Left cardiac atrium (tissue), 4 donors: ENCODE results near the gene TNS2. TPM values are rescaled to one million over a fixed set of nuclear protein-coding genes. Genes with fewer than 3 reads are reported as not detected.

Experiments used
- ATAC-seq, 2 donors: fragments of 200-7000 bp; cut with Tn5 transposase; one replicate each; pipeline ENCODE4 v1.9.1; 2020; ENCODE audit warnings: mild to moderate bottlenecking in 2 of 2, moderate library complexity in 2 of 2
- DNase-seq: peaks from one replicate; pipeline ENCODE4 v3.0.0-alpha.2; 2020
- intact Hi-C, 2 donors: fragments of 100-400 bp; cut with DNase I; formaldehyde crosslinking; loops; one replicate each; pipeline versions ENCODE4 v1.14.1 to v1.15.1; 2022 to 2023
- total RNA-seq, 2 donors: library from RNA; stranded (reverse); fragmentation: NEBNext Ultra II Directional; extraction: Animal tissue kit (Norgen Biotek cat#: 25700); gene quantifications; one replicate each; pipeline ENCODE4 v1.2.1, GENCODE V29; 2021
- donor health status: DM: no; HTN: yes; CAD: no.
- donor health status: DM: no; HTN: yes; CAD: no; lungs with severe emphysema.
- donor health status: DM: yes; HTN: yes; CAD: no.
- donor health status: Dilated cardiomyopathy.

TNS2 gene
- total RNA-seq, 2 donors from 2014 or later, result 108 to 122 TPM

- DNase-seq (peak; percentile 58), ATAC-seq (peak; percentile 4 to 13)
- intact Hi-C loops, result no loop called here
Measured at GRCh38 chr12:53053218-53054111, 3.6 kb downstream of the TNS2 start.

- ATAC-seq (peak; percentile 73), DNase-seq (peak; percentile 94)
- intact Hi-C loops, result no loop called here
Measured at GRCh38 chr12:53054112-53054878, 4.4 kb downstream of the TNS2 start.

GRCh38 chr12:53055471-53056266 lies 5.8 kb downstream of the TNS2 start:
- ATAC-seq, result no peak
- no peak for DNase-seq
- intact Hi-C loops, result no loop called here

GRCh38 chr12:53056296-53056695 lies 6.4 kb downstream of the TNS2 start:
- no peak for ATAC-seq
- intact Hi-C loops, result no loop called here

GRCh38 chr12:53056901-53057300 lies 7.0 kb downstream of the TNS2 start:
- intact Hi-C loops, result no loop called here
- DNase-seq, result no peak
- ATAC-seq, result no peak

More at GRCh38 chr12:53056296-53056695, 6.4 kb downstream of the TNS2 start:
- no peak for DNase-seq

GRCh38 chr12:53057816-53058500 lies 8.1 kb downstream of the TNS2 start:
- no peak for ATAC-seq
- intact Hi-C loops, result no loop called here
- DNase-seq, result no peak

GRCh38 chr12:53058674-53059433 lies 9.0 kb downstream of the TNS2 start:
- no peak for DNase-seq
- ATAC-seq, result no peak
- intact Hi-C loops, result no loop called here

- no peak for ATAC-seq
- intact Hi-C loops, result loop anchor here in 1 of 2 donors (10.0 kb wide), 1 partner anchor 235 kb away; the partner anchor contains the start of genes MYG1 and PFDN5
- DNase-seq, result no peak
Measured at GRCh38 chr12:53059434-53060063, 9.7 kb downstream of the TNS2 start.

GRCh38 chr12:53060064-53060720 lies 10.3 kb downstream of the TNS2 start:
- intact Hi-C loops, result loop anchor here in 1 of 2 donors (10.0 kb wide), 1 partner anchor 235 kb away; the partner anchor contains the start of genes MYG1 and PFDN5
- no peak for DNase-seq
- no peak for ATAC-seq

GRCh38 chr12:53060721-53061276 lies 10.9 kb downstream of the TNS2 start:
- no peak for ATAC-seq
- no peak for DNase-seq
- intact Hi-C loops, result loop anchor here in 1 of 2 donors (10.0 kb wide), 1 partner anchor 234 kb away; the partner anchor contains the start of genes MYG1 and PFDN5

GRCh38 chr12:53061404-53062010 lies 11.6 kb downstream of the TNS2 start:
- DNase-seq, result no peak
- ATAC-seq, result no peak
- intact Hi-C loops, result loop anchor here in 1 of 2 donors (10.0 kb wide), 1 partner anchor 233 kb away; the partner anchor contains the start of genes MYG1 and PFDN5

- DNase-seq (no peak), ATAC-seq (no peak)
- intact Hi-C loops, result loop anchor here in 1 of 2 donors (10.0 kb wide), 1 partner anchor 233 kb away; the partner anchor contains the start of genes MYG1 and PFDN5
Measured at GRCh38 chr12:53062011-53062961, 12.4 kb downstream of the TNS2 start.

GRCh38 chr12:53062977-53063707 lies 13.3 kb downstream of the TNS2 start:
- DNase-seq (no peak), ATAC-seq (no peak)
- intact Hi-C loops, result loop anchor here in 1 of 2 donors (10.0 kb wide), 1 partner anchor 232 kb away; the partner anchor contains the start of genes MYG1 and PFDN5
